Stomach (tissue), 4 donors: ENCODE data around the gene COG6.

Experiments
- EP300 ChIP-seq: sonication (generic); formaldehyde crosslinking; IDR thresholded peaks from one replicate; pipeline ENCODE4 v1.6.1; 2017; ENCODE audit warnings: antibody characterized with exemption
- TF ChIP-seq, protein P1 (sequence below), 7 experiments: fragments of 450-650 bp in 4 of 7; fragments of 200-600 bp in 3 of 7; sonication (generic) in 3 of 7; IDR thresholded peaks; one replicate each; pipeline ENCODE4 v1.5.1; 2016 to 2019; ENCODE audit warnings: antibody characterized with exemption in 7 of 7, control low read depth in 2 of 7, mild to moderate bottlenecking in 1 of 7

DNA sequence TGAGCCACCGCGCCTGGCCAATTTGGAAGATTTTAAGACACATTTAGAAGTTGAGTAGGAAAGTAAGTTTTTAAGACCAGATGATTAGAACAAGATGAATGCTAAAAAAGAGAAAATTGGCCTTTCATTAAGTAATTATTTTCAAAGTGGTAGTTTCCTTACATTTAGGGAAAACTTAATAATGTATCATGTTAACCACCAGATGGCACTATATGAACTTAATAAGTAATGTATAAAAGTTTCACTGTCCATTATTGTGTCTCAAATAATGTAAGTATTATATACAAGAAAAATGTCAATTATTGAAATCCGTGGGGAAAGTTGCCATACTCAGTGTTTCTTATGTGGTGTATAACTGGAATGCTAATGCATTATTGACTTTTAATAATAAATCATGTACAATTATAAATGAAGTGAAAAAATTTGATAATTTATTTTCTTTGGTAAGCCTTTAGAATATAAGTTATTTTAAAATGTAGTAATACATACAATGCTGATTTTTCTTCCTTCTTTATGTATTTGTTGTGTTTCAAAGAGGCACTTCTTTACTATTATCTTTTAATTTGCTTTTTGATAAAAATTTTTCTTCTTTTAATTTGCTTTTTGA lies 29.2 kb downstream of the COG6 start:
- TF ChIP-seq, protein P1, sequence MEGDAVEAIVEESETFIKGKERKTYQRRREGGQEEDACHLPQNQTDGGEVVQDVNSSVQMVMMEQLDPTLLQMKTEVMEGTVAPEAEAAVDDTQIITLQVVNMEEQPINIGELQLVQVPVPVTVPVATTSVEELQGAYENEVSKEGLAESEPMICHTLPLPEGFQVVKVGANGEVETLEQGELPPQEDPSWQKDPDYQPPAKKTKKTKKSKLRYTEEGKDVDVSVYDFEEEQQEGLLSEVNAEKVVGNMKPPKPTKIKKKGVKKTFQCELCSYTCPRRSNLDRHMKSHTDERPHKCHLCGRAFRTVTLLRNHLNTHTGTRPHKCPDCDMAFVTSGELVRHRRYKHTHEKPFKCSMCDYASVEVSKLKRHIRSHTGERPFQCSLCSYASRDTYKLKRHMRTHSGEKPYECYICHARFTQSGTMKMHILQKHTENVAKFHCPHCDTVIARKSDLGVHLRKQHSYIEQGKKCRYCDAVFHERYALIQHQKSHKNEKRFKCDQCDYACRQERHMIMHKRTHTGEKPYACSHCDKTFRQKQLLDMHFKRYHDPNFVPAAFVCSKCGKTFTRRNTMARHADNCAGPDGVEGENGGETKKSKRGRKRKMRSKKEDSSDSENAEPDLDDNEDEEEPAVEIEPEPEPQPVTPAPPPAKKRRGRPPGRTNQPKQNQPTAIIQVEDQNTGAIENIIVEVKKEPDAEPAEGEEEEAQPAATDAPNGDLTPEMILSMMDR (IDR thresholded peaks at IDR 0.05), result peak in 3 of 7 experiments; percentile 21 to 47 (median 35)
- no peak for TF ChIP-seq EP300
